ENCODE measurements around the gene ADAMTS9. TPM values are rescaled to one million over a fixed set of nuclear protein-coding genes. Genes with fewer than 3 reads are reported as not detected.

Gene ADAMTS9
- total RNA-seq, 2 experiments from 2014 or later: not detected

GRCh38 chr3:64601824-64602223, 86.0 kb downstream of the ADAMTS9 start:
- Mint-ChIP-seq H3K4me1 (ENCODE audit: low read depth) (no peaks in the 10 kb centered on the region), H3K27ac (no peak overlapping the region), H3K36me3 (ENCODE audit: low read depth) (no peaks in the 10 kb centered on the region), H3K4me3 (no peak overlapping the region), H3K9me3 (no peaks in the 10 kb centered on the region), H3K27me3 (peaks cover 2% of the 10 kb centered on the region)
- no peak overlapping the region for H3K27ac ChIP-seq (ENCODE audit: low read depth in 1 of 2, low read length in 2 of 2)
- ChIA-PET POLR2A (no interaction called here), CTCF (no interaction called here)
- H3K4me3 ChIP-seq (ENCODE audit: low read length): no peak overlapping the region
- DNase-seq: no peak
- H3K36me3 ChIP-seq (ENCODE audit: insufficient read depth, low read length): no peaks in the 10 kb centered on the region
- intact Hi-C loops (cut with DNase I, micrococcal nuclease): no loop called here
- H3K4me1 ChIP-seq (ENCODE audit: insufficient read depth, low read length): no peaks in the 10 kb centered on the region
- TF ChIP-seq, protein P1, sequence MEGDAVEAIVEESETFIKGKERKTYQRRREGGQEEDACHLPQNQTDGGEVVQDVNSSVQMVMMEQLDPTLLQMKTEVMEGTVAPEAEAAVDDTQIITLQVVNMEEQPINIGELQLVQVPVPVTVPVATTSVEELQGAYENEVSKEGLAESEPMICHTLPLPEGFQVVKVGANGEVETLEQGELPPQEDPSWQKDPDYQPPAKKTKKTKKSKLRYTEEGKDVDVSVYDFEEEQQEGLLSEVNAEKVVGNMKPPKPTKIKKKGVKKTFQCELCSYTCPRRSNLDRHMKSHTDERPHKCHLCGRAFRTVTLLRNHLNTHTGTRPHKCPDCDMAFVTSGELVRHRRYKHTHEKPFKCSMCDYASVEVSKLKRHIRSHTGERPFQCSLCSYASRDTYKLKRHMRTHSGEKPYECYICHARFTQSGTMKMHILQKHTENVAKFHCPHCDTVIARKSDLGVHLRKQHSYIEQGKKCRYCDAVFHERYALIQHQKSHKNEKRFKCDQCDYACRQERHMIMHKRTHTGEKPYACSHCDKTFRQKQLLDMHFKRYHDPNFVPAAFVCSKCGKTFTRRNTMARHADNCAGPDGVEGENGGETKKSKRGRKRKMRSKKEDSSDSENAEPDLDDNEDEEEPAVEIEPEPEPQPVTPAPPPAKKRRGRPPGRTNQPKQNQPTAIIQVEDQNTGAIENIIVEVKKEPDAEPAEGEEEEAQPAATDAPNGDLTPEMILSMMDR (IDR thresholded peaks at IDR 0.05): no peak
- no peaks in the 10 kb centered on the region for H3K27me3 ChIP-seq (ENCODE audit: control insufficient read depth in 1 of 2, insufficient read depth in 2 of 2, low read length in 2 of 2)
- ATAC-seq (ENCODE audit: poor library complexity): no peak
- peaks cover 0 to 4% of the 10 kb centered on the region in 2 experiments for H3K9me3 ChIP-seq (ENCODE audit: control insufficient read depth in 1 of 2, insufficient read depth in 1 of 2, low read length in 2 of 2)

DNA sequence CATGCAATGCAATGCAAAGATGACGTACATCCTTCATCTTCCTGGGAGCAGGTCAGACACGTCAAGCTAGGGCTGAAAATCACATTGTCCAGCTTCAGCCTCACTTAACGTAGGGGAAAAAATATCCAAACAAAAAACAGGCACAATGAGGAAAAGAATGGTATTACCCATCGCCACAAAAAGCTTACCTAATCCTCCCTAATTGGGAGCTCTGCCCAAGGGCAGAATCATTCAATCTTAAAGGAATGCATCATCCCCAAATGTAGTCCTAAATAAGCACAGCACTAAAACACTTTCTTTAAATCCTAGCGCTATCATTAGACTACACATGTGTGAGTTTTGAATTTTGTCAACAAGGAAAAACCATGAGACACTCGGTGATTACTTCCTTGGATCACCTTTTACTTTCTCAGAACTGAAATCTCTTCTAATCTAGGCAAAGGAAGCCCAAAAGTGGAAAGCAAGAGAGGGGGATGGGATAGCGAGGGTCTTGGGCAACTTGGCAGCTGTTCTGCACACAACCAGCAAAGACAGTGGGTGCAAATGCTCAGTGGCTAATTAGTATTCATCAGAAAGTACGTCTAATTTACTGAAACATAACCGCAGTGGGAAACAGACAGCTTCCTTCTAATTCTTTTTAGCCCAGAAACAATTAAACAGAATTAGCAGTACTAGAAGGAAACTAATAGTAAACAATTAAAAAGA, 87.4 kb downstream of the ADAMTS9 start:
- peaks cover 0 to 4% of the 10 kb centered on the region in 2 experiments for H3K9me3 ChIP-seq (ENCODE audit: control insufficient read depth in 1 of 2, insufficient read depth in 1 of 2, low read length in 2 of 2)
- H3K27ac Mint-ChIP-seq: no peak overlapping the region
- no peaks in the 10 kb centered on the region for H3K36me3 Mint-ChIP-seq (ENCODE audit: low read depth)
- intact Hi-C loops (cut with DNase I, micrococcal nuclease): no loop called here
- ChIA-PET CTCF (no interaction called here), POLR2A (no interaction called here)
- DNase-seq: no peak
- no peaks in the 10 kb centered on the region for H3K9me3 Mint-ChIP-seq
- no peak overlapping the region for H3K4me3 Mint-ChIP-seq
- TF ChIP-seq, protein P1 (IDR thresholded peaks at IDR 0.05): no peak
- no peaks in the 10 kb centered on the region for H3K27me3 Mint-ChIP-seq
- no peaks in the 10 kb centered on the region for H3K36me3 ChIP-seq (ENCODE audit: insufficient read depth, low read length)
- no peaks in the 10 kb centered on the region for H3K4me1 Mint-ChIP-seq (ENCODE audit: low read depth)
- no peak overlapping the region for H3K27ac ChIP-seq (ENCODE audit: low read depth in 1 of 2, low read length in 2 of 2)
- no peaks in the 10 kb centered on the region for H3K4me1 ChIP-seq (ENCODE audit: insufficient read depth, low read length)
- H3K4me3 ChIP-seq (ENCODE audit: low read length): no peak overlapping the region
- no peak for ATAC-seq (ENCODE audit: poor library complexity)
- H3K27me3 ChIP-seq (ENCODE audit: control insufficient read depth in 1 of 2, insufficient read depth in 2 of 2, low read length in 2 of 2): no peaks in the 10 kb centered on the region

DNA sequence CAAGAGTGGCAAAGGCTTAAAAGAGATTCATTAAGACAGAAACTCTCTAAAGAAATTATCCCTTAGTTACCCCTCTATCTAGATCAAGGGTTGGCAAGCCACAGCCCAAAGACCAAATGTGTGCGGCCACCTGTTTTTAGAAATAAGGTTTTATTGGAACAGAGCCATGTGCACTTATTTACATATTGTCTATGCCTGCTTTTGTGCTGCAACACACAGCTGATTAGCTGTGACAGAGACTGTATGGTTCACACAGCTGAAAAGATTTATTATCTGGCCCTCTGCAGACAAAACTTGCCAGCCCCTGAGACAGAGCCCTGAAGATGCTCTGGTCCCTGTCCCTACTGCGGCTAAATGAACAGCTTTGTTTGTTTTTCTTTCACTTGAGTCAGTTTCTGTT, 88.1 kb downstream of the ADAMTS9 start:
- H3K36me3 Mint-ChIP-seq (ENCODE audit: low read depth): no peaks in the 10 kb centered on the region
- DNase-seq (no peak), ATAC-seq (ENCODE audit: poor library complexity) (no peak)
- TF ChIP-seq, protein P1 (IDR thresholded peaks at IDR 0.05): no peak
- ChIA-PET CTCF (no interaction called here), POLR2A (no interaction called here)
- H3K27ac Mint-ChIP-seq: no peak overlapping the region
- no peaks in the 10 kb centered on the region for H3K4me1 Mint-ChIP-seq (ENCODE audit: low read depth)
- Histone ChIP-seq H3K4me3 (ENCODE audit: low read length) (no peak overlapping the region), H3K36me3 (ENCODE audit: insufficient read depth, low read length) (no peaks in the 10 kb centered on the region), H3K9me3 (ENCODE audit: control insufficient read depth in 1 of 2, insufficient read depth in 1 of 2, low read length in 2 of 2) (peaks cover 0 to 4% of the 10 kb centered on the region in 2 experiments), H3K4me1 (ENCODE audit: insufficient read depth, low read length) (no peaks in the 10 kb centered on the region), H3K27me3 (ENCODE audit: control insufficient read depth in 1 of 2, insufficient read depth in 2 of 2, low read length in 2 of 2) (no peaks in the 10 kb centered on the region), H3K27ac (ENCODE audit: low read depth in 1 of 2, low read length in 2 of 2) (no peak overlapping the region)
- intact Hi-C loops (cut with DNase I, micrococcal nuclease): no loop called here
- H3K27me3 Mint-ChIP-seq: no peaks in the 10 kb centered on the region
- no peak overlapping the region for H3K4me3 Mint-ChIP-seq
- no peaks in the 10 kb centered on the region for H3K9me3 Mint-ChIP-seq

All from CD4-positive, alpha-beta T cell (primary cell).